ENCODE results near the gene TULP4.
"Not testable (repeated sequence)": the region's sequence is repeated elsewhere in the genome, so short reads cannot be mapped to it uniquely, and the experiment has no call there.

Gene TULP4

DNA sequence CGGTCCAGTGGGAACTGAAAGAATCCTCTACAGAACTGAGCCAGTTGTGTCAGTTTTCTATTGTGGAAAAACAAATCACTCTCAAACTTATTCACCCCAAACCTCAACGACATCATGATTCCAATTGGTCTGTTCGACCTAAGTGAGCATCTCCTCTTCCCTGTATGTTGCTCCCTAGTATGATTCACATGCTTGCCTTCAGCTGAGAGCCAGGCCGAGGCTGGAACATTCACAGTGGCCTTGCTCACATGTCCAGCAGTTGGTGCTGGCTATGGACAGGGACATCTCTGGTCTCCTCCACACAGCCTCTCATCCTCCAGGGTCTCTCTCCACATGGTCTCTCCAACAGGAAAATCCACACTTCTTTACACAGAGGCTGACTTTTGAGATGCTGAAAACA, 219.3 kb downstream of the TULP4 start:
- no peak for DNase-seq (ENCODE audit: low spot score)

DNA sequence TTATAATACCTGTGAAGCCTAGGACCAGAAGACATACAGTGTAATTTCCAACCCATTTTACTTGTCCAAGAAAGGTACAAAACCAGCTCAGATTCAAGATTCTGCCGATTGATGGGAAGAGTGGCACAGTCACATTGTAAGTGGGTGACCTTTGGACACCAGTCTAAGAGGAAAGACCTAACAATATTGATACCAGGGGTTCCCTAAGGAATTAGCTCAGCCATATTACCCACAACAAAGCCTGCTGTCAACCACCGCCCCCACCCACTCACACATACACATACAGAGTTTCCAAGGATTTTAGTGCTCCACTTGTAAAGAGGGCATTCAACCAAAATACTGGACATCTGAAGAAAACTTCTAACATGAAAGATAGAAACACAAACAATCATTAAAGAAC, 219.7 kb downstream of the TULP4 start:
- no peak for DNase-seq (ENCODE audit: low spot score)

DNA sequence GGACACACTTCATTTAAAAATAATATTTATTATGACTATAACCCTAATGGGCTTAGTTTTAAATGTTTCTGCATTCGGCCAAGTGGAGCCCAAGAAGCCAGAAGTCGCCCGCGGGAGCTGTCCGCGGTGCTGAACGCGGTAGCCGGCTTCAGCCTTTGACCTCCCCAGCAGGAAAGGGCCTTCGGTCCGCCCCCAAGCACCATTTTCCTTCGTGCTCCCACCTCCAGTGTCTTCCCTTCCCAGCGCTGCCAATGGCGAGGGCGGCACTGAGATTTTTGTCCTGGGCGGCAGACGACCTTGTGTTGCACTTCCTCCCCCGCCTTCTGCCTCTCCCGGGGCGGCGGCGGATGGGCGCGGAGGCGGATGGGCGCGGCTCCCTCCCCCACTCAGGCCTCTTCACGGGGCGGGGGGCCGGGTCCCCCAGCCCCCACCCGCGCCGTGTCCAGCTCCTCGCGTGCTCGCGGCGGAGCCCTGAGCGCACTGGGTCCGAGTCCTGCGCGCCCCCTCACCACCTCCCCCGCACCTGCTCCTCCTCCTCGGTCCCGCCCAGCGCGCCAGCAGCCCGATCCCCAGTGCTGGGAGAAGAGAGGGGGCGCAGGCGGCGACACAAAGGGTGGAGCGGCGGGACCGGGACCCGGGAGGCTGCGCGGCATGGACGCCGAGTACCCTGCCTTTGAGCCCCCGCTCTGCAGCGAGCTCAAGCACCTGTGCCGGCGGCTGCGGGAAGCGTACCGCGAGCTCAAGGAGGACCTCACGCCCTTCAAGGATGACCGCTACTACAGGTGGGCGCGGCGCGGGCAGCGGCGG, 224.0 kb downstream of the TULP4 start:
- DNase-seq (ENCODE audit: low spot score) = peak; percentile 79

DNA sequence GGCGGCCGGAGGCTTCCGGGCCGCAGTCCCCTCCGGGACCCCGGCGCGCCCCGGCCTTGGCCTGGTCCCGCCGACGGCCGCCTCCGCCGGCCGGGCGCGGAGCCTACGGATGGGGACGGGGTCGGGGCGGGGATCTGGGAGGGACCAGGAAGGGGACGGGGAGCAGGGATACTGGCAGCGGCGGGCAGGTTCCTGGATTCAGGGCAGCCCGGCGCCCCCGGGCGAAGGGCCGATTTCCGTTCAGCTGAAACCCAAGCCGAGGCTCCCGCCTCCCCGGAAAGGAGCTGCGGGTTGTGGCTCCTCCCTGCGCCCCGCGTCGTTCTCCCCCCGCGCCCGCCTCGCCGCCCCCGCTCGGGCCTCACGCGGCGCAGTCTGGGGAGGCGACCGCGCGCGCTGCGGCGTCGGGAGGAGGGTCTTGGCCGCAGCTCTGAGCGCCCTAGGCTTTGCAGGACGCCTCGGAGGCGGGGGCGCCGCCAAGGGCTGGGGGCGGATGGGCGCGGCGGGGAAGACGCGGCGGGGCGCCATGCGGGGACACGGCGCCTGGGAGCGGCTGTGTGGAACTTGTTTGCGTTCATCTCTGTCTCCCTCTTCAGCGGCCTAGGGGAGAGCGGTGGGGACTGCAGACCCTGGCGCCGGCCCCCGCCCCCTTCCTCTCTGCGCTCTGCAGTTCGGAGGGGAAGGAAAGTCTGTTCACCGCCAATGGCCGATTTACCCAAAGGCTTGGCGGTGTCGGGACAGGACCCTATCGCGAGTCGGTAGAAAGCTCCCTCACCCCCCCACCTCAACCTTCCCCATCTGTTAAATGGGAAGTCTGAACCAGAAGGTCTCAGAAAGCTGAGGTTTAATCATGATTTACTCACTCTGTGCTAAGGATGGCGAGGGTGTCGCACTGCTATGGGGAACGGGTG, 224.9 kb downstream of the TULP4 start:
- DNase-seq (ENCODE audit: low spot score) = peak; percentile 22

DNA sequence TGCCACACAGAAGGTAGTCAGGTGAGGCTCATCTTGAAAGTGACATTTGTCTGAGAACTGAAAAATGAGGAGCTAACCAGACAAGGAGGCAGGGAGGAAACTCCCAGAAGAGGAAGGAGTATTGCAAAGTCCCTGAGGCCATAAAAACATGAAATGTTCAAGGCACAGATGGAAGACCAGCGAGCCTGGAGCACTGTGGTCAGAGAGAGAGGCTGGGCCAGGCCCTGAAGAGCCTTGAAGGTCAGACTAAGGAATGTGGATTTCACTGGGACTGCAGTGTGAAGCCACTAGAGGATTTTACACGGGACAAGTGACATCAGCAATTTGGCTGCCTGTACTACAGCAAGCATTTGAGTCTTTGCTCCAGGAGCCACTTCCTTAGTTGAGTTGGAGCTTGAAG, 226.5 kb downstream of the TULP4 start:
- DNase-seq (ENCODE audit: low spot score) = no peak

DNA sequence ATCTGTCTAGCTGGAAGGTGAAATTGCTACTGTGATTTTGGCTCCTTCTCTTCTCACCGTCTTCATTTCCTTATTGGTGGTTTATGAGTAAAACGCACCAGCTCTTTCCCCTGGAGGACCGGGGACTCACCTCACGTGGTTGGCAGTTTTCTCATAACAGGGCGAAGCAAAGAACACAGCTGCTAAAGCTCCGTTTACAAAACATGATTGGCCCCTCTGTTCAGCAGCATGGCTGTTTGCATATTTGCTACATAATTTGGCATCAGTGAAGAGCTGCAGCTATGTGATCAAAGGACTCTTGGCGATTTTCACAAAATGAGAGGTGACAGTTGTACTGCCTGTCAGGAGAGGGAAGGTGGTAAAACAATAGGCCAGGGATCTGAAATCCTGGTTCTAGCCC, 227.1 kb downstream of the TULP4 start:
- DNase-seq (ENCODE audit: low spot score) = no peak

DNA sequence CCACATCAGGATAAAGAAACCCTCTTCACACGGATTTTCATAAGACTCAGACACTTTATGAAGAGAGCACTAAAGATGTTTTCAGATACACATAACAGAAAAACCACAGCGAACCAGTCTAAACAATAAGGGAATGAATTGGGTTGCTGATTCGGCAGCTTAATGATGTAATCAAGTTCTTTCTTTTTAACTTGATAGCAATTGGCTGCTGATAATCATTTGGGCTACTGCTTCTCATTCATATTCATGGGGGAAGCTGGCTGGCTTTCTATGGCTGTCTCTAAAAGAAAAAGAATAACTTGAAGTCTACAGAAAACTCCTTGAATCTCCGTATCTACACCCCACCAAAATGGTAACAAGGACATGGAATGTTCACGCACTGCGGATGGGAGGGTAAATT, 227.6 kb downstream of the TULP4 start:
- DNase-seq (ENCODE audit: low spot score) = no peak

DNA sequence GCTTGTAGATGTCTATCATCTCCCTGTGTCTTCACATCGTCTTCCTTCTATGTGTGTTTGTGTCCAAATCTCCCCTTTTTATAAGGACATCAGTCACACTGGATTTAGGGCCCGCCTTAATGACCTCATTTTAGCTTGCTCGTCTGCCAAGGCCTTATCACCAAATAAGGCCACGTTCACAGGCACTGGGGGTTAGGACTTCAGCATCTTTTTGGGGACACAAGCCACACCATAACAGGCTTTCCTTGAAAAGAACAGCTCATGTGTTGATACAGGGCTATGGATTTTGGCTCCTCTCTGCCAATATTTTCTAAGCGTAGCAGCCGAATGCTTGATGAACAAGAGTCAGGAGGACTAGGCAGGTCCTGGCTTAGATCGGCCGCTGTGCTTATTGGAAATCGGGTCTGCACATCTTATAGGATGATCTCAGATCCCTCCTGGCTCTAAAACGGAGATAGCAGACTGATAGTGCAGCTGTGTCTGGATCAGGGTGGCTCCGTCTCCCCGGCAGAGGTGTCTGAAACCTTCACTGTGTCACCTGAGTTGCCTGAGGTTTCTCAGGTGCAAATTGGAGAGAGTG, 231.4 kb downstream of the TULP4 start:
- DNase-seq (ENCODE audit: low spot score) = no peak

DNA sequence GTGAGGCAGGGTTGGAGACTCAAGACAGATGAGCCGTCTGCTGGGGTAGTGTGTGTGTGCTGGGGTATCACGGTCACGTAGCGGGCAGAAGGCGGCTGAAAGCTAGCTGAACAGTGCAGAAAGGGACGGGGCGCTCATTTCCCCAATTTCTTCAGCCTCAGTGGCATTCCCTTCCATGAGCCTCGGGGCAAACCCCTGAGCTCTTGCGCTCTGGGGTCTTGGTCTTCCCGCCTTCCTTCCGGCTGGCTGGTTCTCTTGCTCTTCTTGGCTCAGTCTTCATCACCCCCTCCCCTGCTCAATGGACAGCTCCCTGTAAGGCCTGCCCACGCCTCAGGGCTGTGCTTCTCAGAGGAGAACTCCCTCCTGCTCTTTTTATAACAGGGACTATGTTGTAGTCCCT, 232.2 kb downstream of the TULP4 start:
- no peak for DNase-seq (ENCODE audit: low spot score)

DNA sequence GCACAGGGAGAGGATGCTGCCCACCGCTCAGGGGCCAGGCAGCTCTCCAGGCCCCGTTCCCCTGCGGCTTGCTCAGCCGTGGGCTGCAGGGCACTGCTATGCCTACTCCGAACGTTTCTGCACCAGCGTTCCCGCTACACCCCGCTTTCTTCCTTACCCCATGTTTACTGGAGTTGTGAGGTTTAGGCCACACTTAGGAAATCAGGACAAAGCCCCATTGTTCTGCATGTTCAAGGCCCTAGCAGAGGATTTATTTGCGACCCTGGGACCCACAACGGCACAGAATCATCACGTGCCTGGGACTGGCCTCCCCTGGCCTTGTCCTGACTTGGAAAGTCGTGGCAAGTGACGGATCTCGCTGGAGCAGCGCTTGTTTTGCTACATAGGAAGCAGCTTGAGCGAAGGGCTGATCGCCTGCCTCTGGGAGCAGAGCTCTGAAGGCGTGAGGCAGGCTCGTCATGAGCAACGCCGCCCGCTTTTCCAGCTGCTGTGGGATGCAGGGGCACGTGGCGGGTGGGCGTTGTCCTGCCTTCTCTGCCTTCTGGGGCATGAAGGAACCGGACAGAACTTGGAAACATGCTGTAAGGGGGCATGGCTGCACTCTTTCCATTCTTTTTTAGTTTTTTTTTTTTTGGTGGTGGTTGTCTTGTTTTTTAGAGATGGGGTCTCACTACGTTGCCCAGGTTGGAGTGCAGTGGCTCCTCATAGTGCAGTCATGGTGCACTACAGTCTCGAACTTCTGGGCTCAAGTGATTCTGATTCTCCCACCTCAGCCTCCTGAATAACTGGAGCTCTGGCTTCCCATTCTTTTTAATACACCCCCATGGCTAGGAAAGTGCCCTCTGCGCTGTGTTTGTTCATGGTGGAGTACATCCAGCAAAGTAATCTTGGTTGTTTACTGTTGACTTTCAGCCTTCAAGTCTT, 233.0 kb downstream of the TULP4 start:
- DNase-seq (ENCODE audit: low spot score) = no peak

DNA sequence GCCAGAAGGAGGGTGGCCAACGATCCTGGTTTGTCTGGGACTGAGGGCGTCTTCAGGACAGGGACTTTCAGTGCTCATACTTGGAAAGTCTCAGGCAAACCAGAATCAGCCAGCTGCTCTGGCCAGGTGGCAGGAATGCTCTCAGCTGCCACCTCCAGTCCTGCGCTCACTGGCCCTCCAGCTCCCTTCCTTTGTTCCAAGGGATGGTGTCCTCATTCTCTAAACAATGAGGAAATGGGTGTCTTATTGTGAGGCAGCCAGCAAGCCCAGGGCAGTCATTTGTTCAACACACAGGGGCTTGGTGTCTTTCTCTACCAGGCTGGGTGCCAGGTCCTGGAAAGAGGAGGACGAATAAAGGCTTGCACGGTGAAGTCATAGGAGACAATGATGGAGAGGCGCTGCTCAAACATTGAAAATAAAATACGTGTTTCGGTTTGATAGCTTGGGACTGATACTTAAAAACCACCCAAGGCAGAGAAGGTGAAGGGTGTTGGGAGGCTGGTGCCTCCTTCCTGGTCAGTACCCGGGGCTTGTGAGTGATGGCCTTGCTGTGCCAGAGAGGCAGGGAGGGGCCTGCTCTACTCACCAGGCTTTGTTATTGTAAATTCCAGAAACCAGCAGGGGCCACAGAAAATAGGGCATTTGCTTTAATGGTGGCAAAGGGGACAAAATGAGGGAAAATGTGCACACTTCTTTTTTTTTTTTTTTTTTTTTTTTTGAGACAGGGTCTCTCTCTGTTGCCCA, 236.3 kb downstream of the TULP4 start:
- DNase-seq (ENCODE audit: low spot score) = no peak

DNA sequence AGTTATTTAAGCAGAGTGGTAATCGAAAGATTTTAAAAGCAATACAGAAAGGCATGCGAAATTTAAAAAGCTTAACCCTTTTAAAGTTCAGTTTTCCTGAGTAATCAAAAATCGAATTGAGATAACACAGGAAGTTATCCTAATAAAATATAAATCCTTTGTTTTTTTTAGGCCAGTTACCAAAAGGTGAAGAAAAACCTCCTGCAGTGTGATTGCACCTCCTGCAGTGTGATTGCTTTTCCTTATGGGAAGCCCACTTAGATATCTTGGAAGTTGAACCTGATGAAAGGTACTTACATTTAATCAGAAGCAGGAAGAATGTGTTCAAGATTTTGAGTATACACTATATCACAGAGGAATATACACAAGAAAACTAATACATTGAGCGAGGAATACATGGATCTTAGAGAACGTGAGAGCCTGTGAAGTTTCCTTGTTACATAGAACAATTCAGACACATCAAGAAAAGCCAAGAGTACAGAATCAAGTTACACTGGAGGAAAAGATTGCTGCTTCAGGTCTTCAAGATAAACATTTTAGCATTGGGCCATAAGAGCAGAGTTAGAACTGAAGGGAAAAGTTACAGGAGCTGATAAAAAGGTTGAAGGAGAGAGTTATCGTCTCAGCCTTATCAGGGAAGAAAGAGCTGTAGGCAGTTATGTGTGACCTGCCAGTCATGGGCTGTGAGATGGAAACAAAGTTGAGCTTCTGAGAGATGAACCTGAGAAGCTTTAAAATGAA, 240.0 kb downstream of the TULP4 start:
- no peak for DNase-seq (ENCODE audit: low spot score)

DNA sequence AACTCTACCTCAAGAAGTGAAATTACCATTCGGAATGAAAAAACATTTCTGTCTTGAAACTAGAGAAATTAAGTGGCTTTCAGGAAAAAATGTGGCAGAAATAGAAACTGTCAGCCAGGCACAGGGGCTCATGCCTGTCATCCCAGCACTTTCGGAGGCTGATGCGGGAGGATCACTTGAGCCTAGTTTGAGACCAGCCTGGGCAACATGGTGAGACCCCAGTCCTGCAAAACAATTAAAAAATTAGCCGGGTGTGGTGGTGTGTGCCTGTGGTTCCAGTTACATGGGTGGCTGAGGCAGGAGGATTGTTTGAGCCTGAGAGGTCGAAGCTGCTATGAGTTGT, 240.5 kb downstream of the TULP4 start:
- no peak for DNase-seq (ENCODE audit: low spot score)

DNA sequence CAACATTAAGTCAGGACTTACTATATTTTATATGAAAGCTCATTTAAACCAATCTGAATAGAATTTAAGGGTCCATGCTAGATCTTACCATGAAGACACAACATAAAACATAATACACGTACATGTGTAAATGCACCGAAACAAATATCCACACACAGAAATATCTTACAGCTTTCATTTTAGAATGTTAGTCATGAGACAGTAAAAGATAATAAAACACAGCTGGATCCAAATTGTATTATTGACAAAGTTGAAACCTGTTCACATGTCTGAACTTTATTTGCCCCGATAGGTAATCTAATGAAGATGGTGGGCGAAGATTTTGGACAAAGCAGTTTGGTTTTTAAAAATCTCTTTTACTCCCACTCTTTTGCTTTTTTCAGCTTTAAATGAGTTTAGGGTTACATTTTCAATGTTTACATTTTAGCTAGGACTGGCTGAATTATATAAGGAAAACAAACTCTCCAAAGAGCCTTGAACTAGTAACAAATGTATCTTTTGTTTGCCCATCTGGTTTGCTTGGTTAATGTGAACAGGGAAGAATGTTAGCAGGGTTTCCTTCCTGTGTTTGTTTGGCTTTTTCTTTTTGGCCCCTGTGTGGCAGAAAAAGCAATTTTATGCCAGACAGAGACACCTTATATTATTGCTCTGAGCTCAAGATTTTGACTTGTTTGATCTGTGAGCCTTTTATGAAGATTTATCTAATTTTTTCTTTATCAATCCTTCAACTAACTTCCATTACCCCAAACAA, 242.5 kb downstream of the TULP4 start:
- DNase-seq (ENCODE audit: low spot score) = no peak

DNA sequence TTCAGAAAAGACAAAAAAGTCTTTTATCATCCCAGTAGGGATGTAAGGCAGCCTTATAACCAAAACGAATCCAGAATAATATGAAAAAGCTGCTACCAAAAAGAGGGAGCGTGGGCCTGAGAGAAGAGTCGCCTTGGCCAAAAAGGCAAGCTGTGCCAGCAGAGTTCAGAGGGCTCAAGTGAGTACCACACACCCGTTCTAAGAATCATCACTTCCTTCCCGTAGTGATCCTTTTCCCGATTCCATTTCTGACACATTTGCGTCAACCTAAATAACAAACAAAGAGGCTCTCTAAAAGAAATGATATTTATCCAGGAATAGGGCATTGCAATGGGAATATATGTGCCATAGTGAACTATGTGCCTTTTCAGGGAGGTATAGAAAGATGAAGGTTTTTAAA, 243.8 kb downstream of the TULP4 start:
- no peak for DNase-seq (ENCODE audit: low spot score)

DNA sequence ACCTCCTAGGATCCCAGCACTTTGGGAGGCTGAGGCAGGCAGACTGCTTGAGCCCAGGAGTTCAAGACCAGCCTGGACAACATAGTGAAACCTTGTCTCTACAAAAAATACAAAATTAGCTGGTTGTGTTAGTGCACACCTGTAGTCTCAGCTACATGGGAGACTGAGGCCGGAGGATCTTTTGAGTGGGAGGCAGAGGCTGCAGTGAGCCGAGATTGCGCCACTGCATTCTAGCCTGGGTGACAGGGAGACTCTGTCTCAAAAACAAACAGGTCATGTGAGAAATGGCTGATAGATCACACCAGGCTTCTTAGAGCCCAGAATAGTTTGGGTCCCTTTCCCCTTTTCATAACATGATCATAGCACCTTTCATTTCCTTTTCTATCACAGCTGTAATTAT, 244.8 kb downstream of the TULP4 start:
- DNase-seq (ENCODE audit: low spot score) = not testable (repeated sequence)

DNA sequence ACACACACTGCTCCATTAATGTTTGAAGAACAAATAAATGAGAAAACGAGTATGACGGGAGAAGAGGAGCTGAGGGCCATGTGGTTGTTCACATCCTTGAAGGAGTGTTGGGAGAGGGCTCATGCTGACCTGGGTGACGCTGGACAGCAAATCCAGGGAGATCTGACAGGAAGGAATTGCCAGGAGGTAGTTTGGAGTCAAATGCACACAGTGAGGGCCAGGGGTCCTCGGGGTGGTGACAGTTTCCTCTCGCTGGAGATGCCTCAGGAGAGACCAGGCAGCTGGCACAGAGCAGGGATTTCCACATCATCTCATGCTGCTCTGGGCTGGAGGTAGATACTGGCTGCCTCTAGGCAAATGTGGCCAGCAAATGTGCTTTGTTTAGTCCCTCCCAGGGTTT, 245.7 kb downstream of the TULP4 start:
- no peak for DNase-seq (ENCODE audit: low spot score)

DNA sequence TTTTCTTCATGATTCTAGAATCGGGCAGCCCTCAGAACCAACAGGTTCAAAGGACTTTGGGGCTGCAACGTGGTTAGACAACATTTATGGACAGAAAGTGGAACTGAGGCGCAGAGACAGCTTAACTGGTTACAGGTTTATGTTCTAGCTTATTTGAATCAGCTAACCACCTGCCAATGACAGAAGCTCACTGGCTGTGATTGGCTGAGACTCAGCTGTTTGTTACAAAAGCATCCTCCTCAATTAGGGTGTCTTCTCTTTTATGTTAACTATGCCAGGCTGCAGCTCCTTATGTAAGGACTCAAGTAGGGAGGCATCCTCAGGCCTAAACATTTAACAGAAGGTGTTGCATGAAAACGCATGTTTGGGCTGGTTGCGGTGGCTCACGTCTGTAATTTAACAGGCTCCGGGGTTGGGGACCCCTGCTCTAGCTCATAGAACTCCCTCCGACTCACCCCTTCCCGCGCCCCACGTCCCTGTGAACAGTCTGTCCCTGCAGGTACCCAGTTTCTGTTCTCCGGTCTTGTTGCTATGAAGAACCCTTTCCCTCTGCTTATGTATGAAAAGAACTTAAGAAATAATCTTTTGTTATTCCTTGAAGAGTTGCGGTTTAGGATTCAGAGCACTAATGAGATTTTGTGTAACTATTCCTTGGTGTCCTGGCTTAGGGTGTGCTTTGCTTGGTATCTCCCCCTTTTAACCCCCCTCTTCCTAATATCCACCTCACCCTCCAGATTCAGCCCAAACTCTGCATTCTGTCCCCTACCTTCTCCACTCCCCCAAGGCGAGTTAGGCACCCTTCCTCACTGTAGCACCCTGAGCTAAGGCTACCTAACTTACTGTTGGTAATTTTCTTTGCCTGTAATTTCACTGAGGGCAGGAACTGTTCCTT, 246.4 kb downstream of the TULP4 start:
- DNase-seq (ENCODE audit: low spot score) = no peak

Data from AG08395 (cell line).